HepG2 (cell line): ENCODE data around the gene RNASE3.
"Not testable (repeated sequence)": the region's sequence is repeated elsewhere in the genome, so short reads cannot be mapped to it uniquely, and the experiment has no call there.

Experiments
- CTCF ChIP-seq: sonication (generic); formaldehyde crosslinking; IDR thresholded peaks from 2 replicates; pipeline ENCODE4 v1.5.0; 2020; ENCODE audit warnings: mild to moderate bottlenecking, missing genetic modification reagents, moderate library complexity
- DRAP1 ChIP-seq: IDR thresholded peaks from 2 replicates; pipeline ENCODE4 v1.6.1; 2016; ENCODE audit warnings: missing genetic modification reagents, missing compliant biosample characterization
- POLR2AphosphoS2 ChIP-seq: IDR thresholded peaks from 2 replicates; pipeline ENCODE4 v1.6.1; 2011; ENCODE audit warnings: low read depth, low read length, improper control_type of control experiment

- not testable (repeated sequence) for TF ChIP-seq POLR2AphosphoS2; DRAP1 (CRISPR knock-in tag); CTCF (CRISPR knock-in tag)
Measured at GRCh38 chr14:20881229-20881628, 10.0 kb upstream of the RNASE3 start.
